Astrocyte (in vitro differentiated cells and primary cell): ENCODE results near the gene GABBR2. TPM values are rescaled to one million over a fixed set of nuclear protein-coding genes. Genes with fewer than 3 reads are reported as not detected.
"Not testable (repeated sequence)": the region's sequence is repeated elsewhere in the genome, so short reads cannot be mapped to it uniquely, and the experiment has no call there.

Source experiments
- DNase-seq: peaks from one replicate; pipeline ENCODE4 v3.0.0-alpha.2; 2010; ENCODE audit warnings: low read depth
- FAIRE-seq: peaks from 2 replicates; lab custom pipeline; 2011; peaks lifted over from hg19 to GRCh38; lab: Jason Lieb, UNC
- H2AFZ ChIP-seq: 2 replicates; pipeline ENCODE4 v1.6.0; 2012; ENCODE audit warnings: low read depth, low read length, inconsistent platforms
- H3K27ac ChIP-seq: 2 replicates; pipeline ENCODE4 v1.5.1; 2011; ENCODE audit warnings: low read depth, low read length, inconsistent platforms
- H3K27me3 ChIP-seq: 2 replicates; pipeline ENCODE4 v1.6.0; 2011; ENCODE audit warnings: low read length, inconsistent platforms; ENCODE audit not compliant: insufficient read depth
- H3K36me3 ChIP-seq: 2 replicates; pipeline ENCODE4 v1.5.1; 2011; ENCODE audit warnings: low read length, inconsistent platforms; ENCODE audit not compliant: insufficient read depth
- H3K4me1 ChIP-seq: 2 replicates; pipeline ENCODE4 v1.5.1; 2011; ENCODE audit warnings: low read length, inconsistent platforms; ENCODE audit not compliant: insufficient read depth
- H3K4me2 ChIP-seq: 2 replicates; pipeline ENCODE4 v1.6.0; 2012; ENCODE audit warnings: low read length, inconsistent platforms
- H3K4me3 ChIP-seq: 2 replicates; pipeline ENCODE4 v1.5.1; 2011; ENCODE audit warnings: low read depth, mild to moderate bottlenecking, low read length, inconsistent platforms; ENCODE audit not compliant: insufficient read depth
- H3K79me2 ChIP-seq: 2 replicates; pipeline ENCODE4 v1.6.0; 2012; ENCODE audit warnings: mild to moderate bottlenecking, low read length, inconsistent platforms; ENCODE audit not compliant: insufficient read depth
- H3K9ac ChIP-seq: 2 replicates; pipeline ENCODE4 v1.6.0; 2012; ENCODE audit warnings: mild to moderate bottlenecking, low read length, inconsistent platforms
- H3K9me3 ChIP-seq: 2 replicates; pipeline ENCODE4 v1.5.1; 2012; ENCODE audit warnings: low read depth, mild to moderate bottlenecking, low read length, inconsistent platforms; ENCODE audit not compliant: insufficient read depth
- H4K20me1 ChIP-seq: 2 replicates; pipeline ENCODE4 v1.6.0; 2012; ENCODE audit warnings: low read length, inconsistent platforms; ENCODE audit not compliant: insufficient read depth
- H3K27ac Mint-ChIP-seq: one replicate; pipeline ENCODE4 v1.8.0; 2021; ENCODE audit warnings: mild to moderate bottlenecking, mixed read lengths; ENCODE audit not compliant: unreplicated experiment
- H3K27me3 Mint-ChIP-seq: one replicate; pipeline ENCODE4 v1.8.0; 2021; ENCODE audit warnings: low read depth, mixed read lengths; ENCODE audit not compliant: unreplicated experiment
- H3K36me3 Mint-ChIP-seq: one replicate; pipeline ENCODE4 v1.8.0; 2021; ENCODE audit warnings: low read depth, mixed read lengths; ENCODE audit not compliant: unreplicated experiment
- H3K4me1 Mint-ChIP-seq: one replicate; pipeline ENCODE4 v1.8.0; 2021; ENCODE audit warnings: low read depth, mixed read lengths; ENCODE audit not compliant: unreplicated experiment
- H3K4me3 Mint-ChIP-seq: one replicate; pipeline ENCODE4 v1.8.0; 2021; ENCODE audit warnings: mild to moderate bottlenecking, moderate library complexity, mixed read lengths; ENCODE audit not compliant: unreplicated experiment
- H3K9me3 Mint-ChIP-seq: one replicate; pipeline ENCODE4 v1.8.0; 2021; ENCODE audit warnings: mild to moderate bottlenecking, mixed read lengths; ENCODE audit not compliant: unreplicated experiment
- EZH2 ChIP-seq: IDR thresholded peaks from 2 replicates; pipeline ENCODE4 v1.6.1; 2012; ENCODE audit warnings: mild to moderate bottlenecking, low read length, inconsistent platforms; ENCODE audit not compliant: insufficient read depth
- total RNA-seq: library from RNA; stranded (reverse); gene quantifications from 2 replicates; pipeline ENCODE4 v1.2.1, GENCODE V29; 2021
- TF ChIP-seq, protein P1 (sequence below): IDR thresholded peaks from 2 replicates; pipeline ENCODE4 v1.5.1; 2011; ENCODE audit warnings: low read depth, mild to moderate bottlenecking, inconsistent platforms, low read length, moderate library complexity; ENCODE audit not compliant: insufficient read depth

The GABBR2 gene
- total RNA-seq, 1 donor from 2014 or later = 2.0 TPM

DNA sequence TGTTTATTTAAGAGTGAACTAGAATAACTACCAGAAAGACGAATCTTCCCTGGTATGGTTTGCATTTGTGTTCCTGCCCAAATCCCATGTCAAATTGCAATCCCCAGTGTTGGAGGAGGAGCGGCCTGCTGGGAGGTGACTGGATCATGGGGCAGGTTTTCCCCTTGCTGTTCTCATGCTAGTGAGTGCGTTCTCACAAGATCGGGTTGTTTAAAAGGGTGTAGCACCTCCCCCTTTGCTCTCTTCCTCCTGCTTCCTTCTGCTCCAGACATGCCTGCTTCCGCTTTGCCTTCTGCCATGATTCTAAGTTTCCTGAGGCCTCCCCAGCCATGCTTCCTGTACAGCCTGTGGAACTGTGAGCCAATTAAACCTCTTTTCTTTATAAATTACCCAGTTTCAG lies 242.9 kb downstream of the GABBR2 start:
- no peak overlapping the region for H3K4me3 ChIP-seq
- FAIRE-seq (no peak), DNase-seq (no peak)
- no peak overlapping the region for H3K4me2 ChIP-seq
- H3K9me3 ChIP-seq = peaks cover 4% of the 10 kb centered on the region
- Mint-ChIP-seq H3K36me3 (peaks cover 7% of the 10 kb centered on the region), H3K4me1 (no peaks in the 10 kb centered on the region), H3K27me3 (no peaks in the 10 kb centered on the region), H3K4me3 (no peak overlapping the region), H3K27ac (no peak overlapping the region), H3K9me3 (peaks cover 25% of the 10 kb centered on the region)
- H4K20me1 ChIP-seq = no peaks in the 10 kb centered on the region
- no peaks in the 10 kb centered on the region for H3K4me1 ChIP-seq
- no peaks in the 10 kb centered on the region for H3K36me3 ChIP-seq
- no peaks in the 10 kb centered on the region for H3K79me2 ChIP-seq
- TF ChIP-seq, protein P1, sequence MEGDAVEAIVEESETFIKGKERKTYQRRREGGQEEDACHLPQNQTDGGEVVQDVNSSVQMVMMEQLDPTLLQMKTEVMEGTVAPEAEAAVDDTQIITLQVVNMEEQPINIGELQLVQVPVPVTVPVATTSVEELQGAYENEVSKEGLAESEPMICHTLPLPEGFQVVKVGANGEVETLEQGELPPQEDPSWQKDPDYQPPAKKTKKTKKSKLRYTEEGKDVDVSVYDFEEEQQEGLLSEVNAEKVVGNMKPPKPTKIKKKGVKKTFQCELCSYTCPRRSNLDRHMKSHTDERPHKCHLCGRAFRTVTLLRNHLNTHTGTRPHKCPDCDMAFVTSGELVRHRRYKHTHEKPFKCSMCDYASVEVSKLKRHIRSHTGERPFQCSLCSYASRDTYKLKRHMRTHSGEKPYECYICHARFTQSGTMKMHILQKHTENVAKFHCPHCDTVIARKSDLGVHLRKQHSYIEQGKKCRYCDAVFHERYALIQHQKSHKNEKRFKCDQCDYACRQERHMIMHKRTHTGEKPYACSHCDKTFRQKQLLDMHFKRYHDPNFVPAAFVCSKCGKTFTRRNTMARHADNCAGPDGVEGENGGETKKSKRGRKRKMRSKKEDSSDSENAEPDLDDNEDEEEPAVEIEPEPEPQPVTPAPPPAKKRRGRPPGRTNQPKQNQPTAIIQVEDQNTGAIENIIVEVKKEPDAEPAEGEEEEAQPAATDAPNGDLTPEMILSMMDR = no peak
- no peak for TF ChIP-seq EZH2
- H3K9ac ChIP-seq = no peak overlapping the region
- H3K27me3 ChIP-seq = no peaks in the 10 kb centered on the region
- H2AFZ ChIP-seq = no peak overlapping the region
- no peak overlapping the region for H3K27ac ChIP-seq

- not testable (repeated sequence) for H3K9ac ChIP-seq, FAIRE-seq, H3K27me3 Mint-ChIP-seq, H3K4me1 ChIP-seq, H3K27me3 ChIP-seq, H3K4me3 ChIP-seq, H3K36me3 ChIP-seq, H3K4me2 ChIP-seq, H3K4me1 Mint-ChIP-seq, H3K4me3 Mint-ChIP-seq, H4K20me1 ChIP-seq, H3K27ac ChIP-seq, H2AFZ ChIP-seq, H3K79me2 ChIP-seq, H3K9me3 ChIP-seq, DNase-seq, H3K27ac Mint-ChIP-seq, H3K36me3 Mint-ChIP-seq
- H3K9me3 Mint-ChIP-seq = peaks cover 34% of the 10 kb centered on the region
These were observed 244.5 kb downstream of the GABBR2 start for GRCh38 chr9:98464156-98464690.

- peaks cover 4% of the 10 kb centered on the region for H3K9me3 ChIP-seq
- Mint-ChIP-seq H3K27ac (no peak overlapping the region), H3K36me3 (peaks cover 4% of the 10 kb centered on the region), H3K4me1 (no peaks in the 10 kb centered on the region), H3K27me3 (no peaks in the 10 kb centered on the region), H3K4me3 (no peak overlapping the region), H3K9me3 (peaks cover 38% of the 10 kb centered on the region)
- no peak overlapping the region for H3K9ac ChIP-seq
- DNase-seq (no peak), FAIRE-seq (no peak)
- no peaks in the 10 kb centered on the region for H3K79me2 ChIP-seq
- TF ChIP-seq, protein P1 = no peak
- no peak for TF ChIP-seq EZH2
- H3K4me3 ChIP-seq = no peak overlapping the region
- no peaks in the 10 kb centered on the region for H3K36me3 ChIP-seq
- H2AFZ ChIP-seq = no peak overlapping the region
- H4K20me1 ChIP-seq = no peaks in the 10 kb centered on the region
- H3K4me1 ChIP-seq = no peaks in the 10 kb centered on the region
- H3K27me3 ChIP-seq = no peaks in the 10 kb centered on the region
- H3K4me2 ChIP-seq = no peak overlapping the region
- H3K27ac ChIP-seq = no peak overlapping the region
These were observed 246.4 kb downstream of the GABBR2 start for GRCh38 chr9:98462310-98462709.
